Retinal pigment epithelial cell (primary cell): Measurements from ENCODE around the gene SHISA7.

Experiments used
- DNase-seq: peaks from one replicate; pipeline ENCODE4 v3.0.0-alpha.2; 2010; ENCODE audit warnings: low read depth
- H3K4me3 ChIP-seq: 2 replicates; pipeline ENCODE4 v1.5.1; 2011; ENCODE audit warnings: mild to moderate bottlenecking, low read length, control low read depth, moderate library complexity
- CTCF ChIP-seq: conservative IDR thresholded peaks from 2 replicates; pipeline ENCODE4 v1.5.1; 2011; ENCODE audit warnings: low read depth, low read length, control low read depth, inconsistent platforms

The SHISA7 gene

GRCh38 chr19:55461259-55461973, 18.3 kb upstream of the SHISA7 start, which contains the start of gene ISOC2:
Gene ISOC2 (minus strand): TSS chr19:55461642. CDS start chr19:55456486, 5,156 bp downstream.
- DNase-seq, result peak; percentile 99
- peak within 1 kb of the TSS; percentile 90 for H3K4me3 ChIP-seq
- no peak for TF ChIP-seq CTCF

GRCh38 chr19:55460670-55461258, 17.7 kb upstream of the SHISA7 start:
- DNase-seq, result no peak
- no peak for TF ChIP-seq CTCF
- peak overlapping the region; percentile 90 for H3K4me3 ChIP-seq

- no peak for TF ChIP-seq CTCF
- no peak for DNase-seq
- H3K4me3 ChIP-seq, result peak overlapping the region; percentile 90
These were observed 17.0 kb upstream of the SHISA7 start for GRCh38 chr19:55459950-55460657.

- no peak for TF ChIP-seq CTCF
- H3K4me3 ChIP-seq, result no peak overlapping the region
- no peak for DNase-seq
These were observed 16.4 kb upstream of the SHISA7 start for GRCh38 chr19:55459551-55459949.

GRCh38 chr19:55457683-55458457, 14.8 kb upstream of the SHISA7 start:
- no peak for TF ChIP-seq CTCF
- H3K4me3 ChIP-seq, result no peak overlapping the region
- no peak for DNase-seq

GRCh38 chr19:55456347-55456746, 13.2 kb upstream of the SHISA7 start:
- TF ChIP-seq CTCF, result no peak
- no peak overlapping the region for H3K4me3 ChIP-seq
- no peak for DNase-seq
